Trophoblast cell (in vitro differentiated cells and primary cell): ENCODE results near the gene ARHGAP40. TPM values are rescaled to one million over a fixed set of nuclear protein-coding genes. Genes with fewer than 3 reads are reported as not detected.

ENCODE experiments used
- DNase-seq, 2 donors: peaks; one replicate each; pipeline ENCODE4 v3.0.0-alpha.2; 2016
- H2AFZ ChIP-seq: 2 replicates; pipeline ENCODE4 v1.6.1; 2013; ENCODE audit warnings: low read length, moderate library complexity, mild to moderate bottlenecking; ENCODE audit not compliant: insufficient read depth, poor library complexity
- H2AK5ac ChIP-seq: 2 replicates; pipeline ENCODE4 v1.6.1; 2013; ENCODE audit warnings: mild to moderate bottlenecking, low read length
- H2BK120ac ChIP-seq: 2 replicates; pipeline ENCODE4 v1.6.1; 2013; ENCODE audit warnings: low read length, mild to moderate bottlenecking, moderate library complexity; ENCODE audit not compliant: insufficient read depth, poor library complexity
- H2BK12ac ChIP-seq: 2 replicates; pipeline ENCODE4 v1.6.1; 2013; ENCODE audit warnings: mild to moderate bottlenecking, low read length, moderate library complexity
- H2BK5ac ChIP-seq: 2 replicates; pipeline ENCODE4 v1.6.1; 2013; ENCODE audit warnings: low read length, low read depth, moderate library complexity, mild to moderate bottlenecking; ENCODE audit not compliant: poor library complexity
- H3K14ac ChIP-seq: 2 replicates; pipeline ENCODE4 v1.6.1; 2013; ENCODE audit warnings: mild to moderate bottlenecking, low read length
- H3K18ac ChIP-seq: 2 replicates; pipeline ENCODE4 v1.6.1; 2013; ENCODE audit warnings: mild to moderate bottlenecking, low read length
- H3K23ac ChIP-seq: 2 replicates; pipeline ENCODE4 v1.6.1; 2013; ENCODE audit warnings: low read length
- H3K27ac ChIP-seq: 2 replicates; pipeline ENCODE4 v1.5.1; 2013; ENCODE audit warnings: low read depth, mild to moderate bottlenecking, inconsistent platforms, low read length, moderate library complexity
- H3K27me3 ChIP-seq: 2 replicates; pipeline ENCODE4 v1.6.1; 2013; ENCODE audit warnings: inconsistent platforms, mild to moderate bottlenecking, low read length, moderate library complexity; ENCODE audit not compliant: insufficient read depth
- H3K36me3 ChIP-seq, 2 experiments: 1 replicate in 1 of 2; 2 replicates in 1 of 2; pipeline ENCODE4 v1.6.1; 2013; ENCODE audit warnings: low read length in 2 of 2, mild to moderate bottlenecking in 2 of 2, moderate library complexity in 1 of 2; ENCODE audit not compliant: insufficient read depth in 2 of 2, control insufficient read depth in 1 of 2
- H3K4ac ChIP-seq: 2 replicates; pipeline ENCODE4 v1.6.1; 2013; ENCODE audit warnings: low read depth, mild to moderate bottlenecking, low read length, moderate library complexity
- H3K4me1 ChIP-seq, 2 experiments: 1 replicate in 1 of 2; 2 replicates in 1 of 2; pipeline ENCODE4 v1.6.1; 2013; ENCODE audit warnings: low read length in 2 of 2, mild to moderate bottlenecking in 2 of 2, moderate library complexity in 1 of 2; ENCODE audit not compliant: insufficient read depth in 2 of 2, control insufficient read depth in 1 of 2
- H3K4me2 ChIP-seq: 2 replicates; pipeline ENCODE4 v1.6.1; 2013; ENCODE audit warnings: inconsistent platforms, mild to moderate bottlenecking, low read length, moderate library complexity
- H3K4me3 ChIP-seq: 2 replicates; pipeline ENCODE4 v1.5.1; 2013; ENCODE audit warnings: mild to moderate bottlenecking, low read depth, low read length, inconsistent platforms
- H3K79me1 ChIP-seq: one replicate; pipeline ENCODE4 v1.6.1; 2013; ENCODE audit warnings: low read length
- H3K79me2 ChIP-seq: 2 replicates; pipeline ENCODE4 v1.6.1; 2013; ENCODE audit warnings: low read length, mild to moderate bottlenecking; ENCODE audit not compliant: control insufficient read depth, insufficient read depth, poor library complexity
- H3K9ac ChIP-seq: 2 replicates; pipeline ENCODE4 v1.6.1; 2013; ENCODE audit warnings: mild to moderate bottlenecking, low read length
- H3K9me3 ChIP-seq: 2 replicates; pipeline ENCODE4 v1.6.1; 2013; ENCODE audit warnings: low read depth, mild to moderate bottlenecking, control low read depth, inconsistent platforms, low read length; ENCODE audit not compliant: insufficient read depth
- H4K12ac ChIP-seq: 2 replicates; pipeline ENCODE4 v1.6.1; 2013; ENCODE audit warnings: low read depth, mild to moderate bottlenecking, low read length, moderate library complexity
- H4K8ac ChIP-seq: 2 replicates; pipeline ENCODE4 v1.6.1; 2013; ENCODE audit warnings: low read depth, mild to moderate bottlenecking, low read length, moderate library complexity
- H4K91ac ChIP-seq: one replicate; pipeline ENCODE4 v1.6.1; 2013; ENCODE audit warnings: low read depth, mild to moderate bottlenecking, low read length, moderate library complexity
- WGBS: extraction: QIAGEN DNeasy Blood & Tissue Kit; methylation state at CpG from one replicate; pipeline ENCODE4 v1.1.7; 2013; ENCODE audit warnings: missing lambda C conversion rate; ENCODE audit not compliant: insufficient read length, insufficient coverage; ENCODE audit errors: extremely low coverage; 5-methylcytosine and 5-hydroxymethylcytosine counted together
- polyA plus RNA-seq: library from polyadenylated mRNA; stranded (reverse); fragments of 200-250 nt; gene quantifications from 2 replicates; pipeline ENCODE4 v1.2.3, GENCODE V29; 2013

The ARHGAP40 gene
- polyA plus RNA-seq: 5.5 and 5.7 TPM in 2 replicates

GRCh38 chr20:38601216-38602184 lies at the start of gene ARHGAP40:
Gene ARHGAP40 (plus strand): TSS chr20:38601809.
- no peaks in the 10 kb centered on the region for H3K79me2 ChIP-seq
- H3K18ac ChIP-seq: peak within 1 kb of the TSS; percentile 70
- H3K27me3 ChIP-seq: no peaks in the 10 kb centered on the region
- peak within 1 kb of the TSS; percentile 22 for H3K4ac ChIP-seq
- H3K9me3 ChIP-seq: peaks cover 2% of the 10 kb centered on the region
- peak within 1 kb of the TSS; percentile 72 for H4K8ac ChIP-seq
- no peak within 1 kb of the TSS for H3K23ac ChIP-seq
- peak within 1 kb of the TSS; percentile 44 for H3K4me2 ChIP-seq
- H3K4me3 ChIP-seq: peak within 1 kb of the TSS; percentile 67
- peak; percentile 7 to 45 for DNase-seq
- H2BK5ac ChIP-seq: no peak within 1 kb of the TSS
- no peak within 1 kb of the TSS for H3K9ac ChIP-seq
- H4K91ac ChIP-seq: peak within 1 kb of the TSS; percentile 66
- peak within 1 kb of the TSS; percentile 16 for H4K12ac ChIP-seq
- H2AFZ ChIP-seq: peak within 1 kb of the TSS; percentile 28
- no peaks in the 10 kb centered on the region for H3K36me3 ChIP-seq
- H2BK12ac ChIP-seq: peak within 1 kb of the TSS; percentile 77
- WGBS: no CpG with 5 or more reads among the region's 42 CpGs
- H3K4me1 ChIP-seq: peaks cover 28 to 29% of the 10 kb centered on the region in 2 experiments
- H2BK120ac ChIP-seq: peak within 1 kb of the TSS; percentile 70
- peak within 1 kb of the TSS; percentile 44 for H3K14ac ChIP-seq
- H2AK5ac ChIP-seq: peak within 1 kb of the TSS; percentile 79
- peaks cover 20% of the 10 kb centered on the region for H3K79me1 ChIP-seq
- no peak within 1 kb of the TSS for H3K27ac ChIP-seq

GRCh38 chr20:38554986-38555385 lies 46.6 kb upstream of the ARHGAP40 start:
- H2BK12ac ChIP-seq: no peak overlapping the region
- no peak overlapping the region for H3K4me2 ChIP-seq
- H2BK120ac ChIP-seq: no peak overlapping the region
- no peaks in the 10 kb centered on the region for H3K9me3 ChIP-seq
- H3K9ac ChIP-seq: no peak overlapping the region
- H4K91ac ChIP-seq: no peak overlapping the region
- DNase-seq: peak in 1 of 2 donors; percentile 51
- no peak overlapping the region for H2AFZ ChIP-seq
- no peak overlapping the region for H3K4ac ChIP-seq
- H2BK5ac ChIP-seq: no peak overlapping the region
- H4K12ac ChIP-seq: no peak overlapping the region
- H3K79me1 ChIP-seq: no peaks in the 10 kb centered on the region
- H3K27ac ChIP-seq: no peak overlapping the region
- H2AK5ac ChIP-seq: no peak overlapping the region
- no peak overlapping the region for H3K4me3 ChIP-seq
- no peaks in the 10 kb centered on the region for H3K27me3 ChIP-seq
- no peaks in the 10 kb centered on the region for H3K79me2 ChIP-seq
- H3K18ac ChIP-seq: no peak overlapping the region
- H3K36me3 ChIP-seq: peaks cover 15 to 22% of the 10 kb centered on the region in 2 experiments
- no peaks in the 10 kb centered on the region for H3K4me1 ChIP-seq
- 100% methylated on average over 1 of the region's 2 CpGs for WGBS
- H4K8ac ChIP-seq: no peak overlapping the region
- H3K23ac ChIP-seq: no peak overlapping the region
- no peak overlapping the region for H3K14ac ChIP-seq

GRCh38 chr20:38555395-38555794 lies 46.2 kb upstream of the ARHGAP40 start:
- no peak overlapping the region for H3K18ac ChIP-seq
- H2BK12ac ChIP-seq: no peak overlapping the region
- no peak overlapping the region for H3K4me3 ChIP-seq
- no peak overlapping the region for H2BK5ac ChIP-seq
- H3K9ac ChIP-seq: no peak overlapping the region
- peaks cover 14 to 21% of the 10 kb centered on the region in 2 experiments for H3K36me3 ChIP-seq
- H3K27ac ChIP-seq: no peak overlapping the region
- H2AK5ac ChIP-seq: no peak overlapping the region
- no peak overlapping the region for H3K4ac ChIP-seq
- H4K12ac ChIP-seq: no peak overlapping the region
- H4K91ac ChIP-seq: no peak overlapping the region
- no peak overlapping the region for H4K8ac ChIP-seq
- no peak overlapping the region for H2BK120ac ChIP-seq
- no peaks in the 10 kb centered on the region for H3K9me3 ChIP-seq
- H3K23ac ChIP-seq: no peak overlapping the region
- no peak overlapping the region for H3K4me2 ChIP-seq
- no peaks in the 10 kb centered on the region for H3K4me1 ChIP-seq
- DNase-seq: no peak
- no peak overlapping the region for H2AFZ ChIP-seq
- H3K27me3 ChIP-seq: no peaks in the 10 kb centered on the region
- no peaks in the 10 kb centered on the region for H3K79me2 ChIP-seq
- no peak overlapping the region for H3K14ac ChIP-seq
- no peaks in the 10 kb centered on the region for H3K79me1 ChIP-seq

- H3K23ac ChIP-seq: no peak overlapping the region
- H2BK5ac ChIP-seq: no peak overlapping the region
- H3K14ac ChIP-seq: no peak overlapping the region
- no peaks in the 10 kb centered on the region for H3K79me1 ChIP-seq
- no peak overlapping the region for H2BK120ac ChIP-seq
- H2AK5ac ChIP-seq: no peak overlapping the region
- no peaks in the 10 kb centered on the region for H3K27me3 ChIP-seq
- no CpG with 5 or more reads among the region's 2 CpGs for WGBS
- H2AFZ ChIP-seq: no peak overlapping the region
- H3K4me1 ChIP-seq: no peaks in the 10 kb centered on the region
- H3K4ac ChIP-seq: no peak overlapping the region
- peaks cover 11 to 12% of the 10 kb centered on the region in 2 experiments for H3K36me3 ChIP-seq
- no peak overlapping the region for H4K12ac ChIP-seq
- no peak overlapping the region for H4K8ac ChIP-seq
- H3K9me3 ChIP-seq: no peaks in the 10 kb centered on the region
- DNase-seq: no peak
- no peak overlapping the region for H3K4me2 ChIP-seq
- H3K9ac ChIP-seq: no peak overlapping the region
- H3K79me2 ChIP-seq: no peaks in the 10 kb centered on the region
- no peak overlapping the region for H4K91ac ChIP-seq
- no peak overlapping the region for H3K27ac ChIP-seq
- H3K4me3 ChIP-seq: no peak overlapping the region
- no peak overlapping the region for H2BK12ac ChIP-seq
- no peak overlapping the region for H3K18ac ChIP-seq
Observed at GRCh38 chr20:38557174-38557573, 44.4 kb upstream of the ARHGAP40 start.
